ENCODE measurements around the gene SORCS2. TPM values are rescaled to one million over a fixed set of nuclear protein-coding genes. Genes with fewer than 3 reads are reported as not detected.

SORCS2 gene
- total and polyA plus RNA-seq, 2 of the 4 experiments (the other 2 are of a cell fraction), result 0.36 to 0.62 TPM

- intact Hi-C loops (cut with micrococcal nuclease), result no loop called here
- TF ChIP-seq SMC3 (IDR thresholded peaks at IDR 0.05; ENCODE audit: low read depth, low read length) (peak; percentile 18; the same call in 1 of the 2 replicates), CEBPB (IDR thresholded peaks at IDR 0.05; ENCODE audit: low read depth, low read length) (no peak), BHLHE40 (IDR thresholded peaks at IDR 0.05; ENCODE audit: low read depth, low read length) (peak; percentile 51; the same call in 1 of the 2 replicates), RAD21 (IDR thresholded peaks at IDR 0.05; ENCODE audit: low read length) (0 out of 2 replicates have a peak, but pooled peaks have one; percentile 9), FOS (IDR thresholded peaks at IDR 0.05; ENCODE audit: low read depth, low read length) (peak; percentile 75), POLR2A (IDR thresholded peaks at IDR 0.05; ENCODE audit: low read depth, low read length) (no peak), RCOR1 (IDR thresholded peaks at IDR 0.05; ENCODE audit: insufficient replicate concordance, low read length) (peak; percentile 36), USF2 (IDR thresholded peaks at IDR 0.05; ENCODE audit: low read depth, low read length) (peak; percentile 76), CHD1 (IDR thresholded peaks at IDR 0.05; ENCODE audit: low read depth, low read length) (no peak), MXI1 (IDR thresholded peaks at IDR 0.05; ENCODE audit: borderline replicate concordance, low read depth, low read length) (no peak)
- Histone ChIP-seq H2BK15ac (ENCODE audit: low read depth, low read length) (peak overlapping the region; percentile 29; the same call in 1 of the 3 replicates), H3K9me1 (ENCODE audit: insufficient read depth, low read length) (peaks cover 14% of the 10 kb centered on the region), H3K14ac (replicated peaks; ENCODE audit: low read depth, low read length) (peak overlapping the region; percentile 65; the same call in 1 of the 2 replicates), H2BK5ac (ENCODE audit: low read depth, low read length, poor library complexity, severe bottlenecking) (peak overlapping the region; percentile 65), H2AK5ac (ENCODE audit: low read depth, low read length) (peak overlapping the region; percentile 87), H2AK9ac (replicated peaks; ENCODE audit: low read depth, low read length, poor library complexity) (peak overlapping the region; percentile 74), H3K4ac (ENCODE audit: low read depth, low read length) (peak overlapping the region; percentile 69), H3K4me3 (ENCODE audit: insufficient read depth, low read depth, low read length) (no peak overlapping the region), H3K18ac (ENCODE audit: low read depth, low read length) (no peak overlapping the region), H4K20me1 (ENCODE audit: insufficient read depth, low read length) (no peaks in the 10 kb centered on the region; the same call in 1 of the 2 replicates), H3K9ac (ENCODE audit: low read depth, low read length) (no peak overlapping the region), H4K5ac (ENCODE audit: low read depth, low read length) (no peak overlapping the region), H3K56ac (ENCODE audit: extremely low read depth, insufficient read depth, low read length) (no peak overlapping the region), H2AFZ (replicated peaks; ENCODE audit: low read length, poor library complexity) (peak overlapping the region; percentile 79), H3K4me1 (ENCODE audit: control insufficient read depth, insufficient read depth, low read length) (peaks cover 15% of the 10 kb centered on the region), H3K27ac (ENCODE audit: insufficient read depth, low read length) (no peak overlapping the region; the same call in 1 of the 2 replicates), H4K91ac (ENCODE audit: insufficient read depth, low read depth, low read length) (peak overlapping the region; percentile 59), H4K8ac (ENCODE audit: low read depth in 2 of 2, low read length in 2 of 2) (peak overlapping the region in 1 of 2 experiments; percentile 62; a peak in 2 of 4 replicates), H3K9me3 (ENCODE audit: control insufficient read depth, insufficient read depth, low read length) (no peaks in the 10 kb centered on the region), H3K4me2 (ENCODE audit: low read depth, low read length) (no peak overlapping the region), H3K23ac (ENCODE audit: low read depth, low read length) (peak overlapping the region; percentile 76; the same call in 1 of the 2 replicates), H2BK20ac (ENCODE audit: low read depth, low read length) (peak overlapping the region; percentile 56; the same call in 1 of the 2 replicates), H3K79me1 (ENCODE audit: low read depth in 1 of 2, low read length in 2 of 2) (no peaks in the 10 kb centered on the region), H3K36me3 (ENCODE audit: control insufficient read depth, insufficient read depth, low read length) (no peaks in the 10 kb centered on the region), H2BK120ac (ENCODE audit: low read depth, low read length) (peak overlapping the region; percentile 84), H3K27me3 (ENCODE audit: control insufficient read depth, insufficient read depth, low read length) (no peaks in the 10 kb centered on the region; the same call in 1 of the 2 replicates)
- in situ Hi-C loops (cut with MboI; ENCODE audit: low sequenced_read_pairs), result no loop called here
- ChIA-PET POLR2A (ENCODE audit: unreplicated experiment) (no interaction called here), CTCF (no interaction called here)
- WGBS, 2 experiments (ENCODE audit: extremely low coverage in 2 of 2, insufficient read length in 1 of 2), result 45% methylated on average over 13 of the region's 32 CpGs; no CpG with 5 or more reads in 1 of the 2 experiments
- DNase-seq, result peak; percentile 95
- ATAC-seq (ENCODE audit: low read depth), result peak; percentile 56
- dilution Hi-C loops (cut with HindIII; ENCODE audit: low sequenced_read_pairs, unreplicated experiment), result no loop called here
- BruUV-seq (replicated peaks), result no TSS peak
These were observed 457.6 kb downstream of the SORCS2 start for GRCh38 chr4:7649741-7650531.
